ENCODE data around the gene SERGEF.

GRCh38 chr11:17851697-17852096, 161.2 kb downstream of the SERGEF start:
- no peak for TF ChIP-seq POLR2A (IDR thresholded peaks at IDR 0.05)
- no peak for TF ChIP-seq CTCF (IDR thresholded peaks at IDR 0.05)
